Superior temporal gyrus (tissue), 1 donor: ENCODE data around the gene MYZAP.

Experiments used
- DNase-seq: peaks from one replicate; pipeline ENCODE4 v3.0.0-alpha.2; 2016; ENCODE audit errors: extremely low spot score

MYZAP gene

GRCh38 chr15:57625703-57626448, 34.2 kb downstream of the MYZAP start:
- DNase-seq, result no peak

- DNase-seq, result no peak
These were observed 35.2 kb downstream of the MYZAP start for GRCh38 chr15:57626713-57627440.

GRCh38 chr15:57631386-57632110, 39.8 kb downstream of the MYZAP start:
- DNase-seq, result no peak

- no peak for DNase-seq
These were observed 42.6 kb downstream of the MYZAP start for GRCh38 chr15:57634290-57634689.

- no peak for DNase-seq
These were observed 43.7 kb downstream of the MYZAP start for GRCh38 chr15:57635300-57635909.

GRCh38 chr15:57637846-57638245, 46.1 kb downstream of the MYZAP start:
- DNase-seq, result no peak

GRCh38 chr15:57639306-57639705, 47.6 kb downstream of the MYZAP start:
- no peak for DNase-seq

- peak; percentile 84 for DNase-seq
These were observed 49.4 kb downstream of the MYZAP start for GRCh38 chr15:57640930-57641682.

- DNase-seq, result no peak
These were observed 52.1 kb downstream of the MYZAP start for GRCh38 chr15:57643826-57644225.

GRCh38 chr15:57646087-57646486, 54.4 kb downstream of the MYZAP start:
- no peak for DNase-seq

- DNase-seq, result no peak
These were observed 55.5 kb downstream of the MYZAP start for GRCh38 chr15:57647071-57647790.

- no peak for DNase-seq
These were observed 56.1 kb downstream of the MYZAP start for GRCh38 chr15:57647791-57648130.

- DNase-seq, result no peak
These were observed 57.4 kb downstream of the MYZAP start for GRCh38 chr15:57649138-57649537.

- no peak for DNase-seq
These were observed 59.7 kb downstream of the MYZAP start for GRCh38 chr15:57651445-57651844.

GRCh38 chr15:57652481-57652880, 60.8 kb downstream of the MYZAP start:
- DNase-seq, result peak; percentile 81

GRCh38 chr15:57654153-57654852, 62.6 kb downstream of the MYZAP start:
- no peak for DNase-seq

GRCh38 chr15:57655053-57655452, 63.3 kb downstream of the MYZAP start:
- no peak for DNase-seq

GRCh38 chr15:57655809-57656208, 64.1 kb downstream of the MYZAP start:
- no peak for DNase-seq

- no peak for DNase-seq
These were observed 64.7 kb downstream of the MYZAP start for GRCh38 chr15:57656434-57656833.

- DNase-seq, result no peak
These were observed 65.9 kb downstream of the MYZAP start for GRCh38 chr15:57657619-57658018.
